Amygdala (tissue), 56 donors: ENCODE results near the gene UTS2R.
"Not testable (repeated sequence)": the region's sequence is repeated elsewhere in the genome, so short reads cannot be mapped to it uniquely, and the experiment has no call there.

ENCODE experiments used
- DNase-seq, 56 donors: peaks; one replicate each; lab custom pipeline; 2025; lab: John Stamatoyannopoulos, UW

The UTS2R gene

DNA sequence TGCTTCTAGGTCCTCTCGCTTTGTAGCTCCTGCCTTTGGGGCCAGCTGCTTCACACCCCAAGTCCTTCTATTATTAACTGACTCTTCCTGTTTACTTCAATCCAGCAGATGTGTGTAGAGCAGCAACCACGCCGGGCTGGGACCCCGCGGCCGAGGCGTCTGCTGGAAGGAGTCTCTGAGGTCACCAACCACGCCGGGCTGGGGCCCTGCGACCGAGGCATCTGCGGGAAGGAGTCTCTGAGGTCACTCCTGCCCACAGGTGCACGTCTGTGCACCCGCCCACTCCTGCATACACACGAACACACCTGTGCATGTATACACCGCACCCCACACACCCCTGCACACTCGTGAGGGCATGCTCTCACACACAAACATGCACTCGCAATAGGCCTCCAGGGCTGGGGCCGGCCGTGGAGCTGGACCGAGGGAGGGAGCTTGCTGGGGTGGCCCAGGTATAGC is 20.3 kb upstream of the UTS2R start:
- no peak for DNase-seq

DNA sequence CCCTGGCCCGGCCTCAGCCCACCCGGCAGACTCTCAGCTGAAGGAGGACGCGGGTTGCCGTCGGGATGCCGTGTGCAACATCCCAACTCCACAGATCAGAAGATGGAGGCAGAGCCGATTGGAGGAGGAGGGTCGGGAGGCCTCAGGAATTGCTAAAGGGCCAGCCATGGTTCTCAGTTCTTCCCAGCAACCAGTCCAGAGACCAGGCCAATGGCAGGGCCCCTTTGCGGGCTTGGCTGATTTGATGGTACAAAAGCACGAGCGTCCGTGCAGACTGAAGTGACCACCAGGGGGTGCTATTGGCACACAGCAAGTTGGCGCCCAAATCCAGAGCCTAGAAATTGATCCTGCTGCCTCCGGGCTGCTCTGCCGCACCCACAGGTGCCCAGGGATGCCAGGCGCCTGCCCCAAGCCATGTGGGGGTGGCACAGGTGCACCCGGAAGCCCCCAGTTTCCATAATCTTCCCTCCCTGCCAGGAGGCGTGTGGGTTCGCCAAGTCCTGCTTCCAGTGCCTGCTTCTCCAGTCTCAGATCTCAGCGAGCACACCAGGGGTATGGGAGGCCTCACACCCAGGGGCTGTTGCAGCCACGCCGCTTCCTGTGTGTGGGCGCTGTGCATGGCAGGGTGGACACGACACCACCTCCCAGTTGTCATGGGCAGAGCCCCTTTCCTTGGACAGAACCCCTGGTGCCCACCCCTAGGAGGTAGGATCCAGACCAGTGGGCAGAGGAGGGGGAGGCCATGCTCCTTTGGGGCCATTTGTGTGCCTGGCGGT is 19.7 kb upstream of the UTS2R start:
- DNase-seq: peak in 54 of 56 donors; percentile 5 to 90 (median 57)

GRCh38 chr17:82353484-82353883 is 18.1 kb upstream of the UTS2R start:
- no peak for DNase-seq

DNA sequence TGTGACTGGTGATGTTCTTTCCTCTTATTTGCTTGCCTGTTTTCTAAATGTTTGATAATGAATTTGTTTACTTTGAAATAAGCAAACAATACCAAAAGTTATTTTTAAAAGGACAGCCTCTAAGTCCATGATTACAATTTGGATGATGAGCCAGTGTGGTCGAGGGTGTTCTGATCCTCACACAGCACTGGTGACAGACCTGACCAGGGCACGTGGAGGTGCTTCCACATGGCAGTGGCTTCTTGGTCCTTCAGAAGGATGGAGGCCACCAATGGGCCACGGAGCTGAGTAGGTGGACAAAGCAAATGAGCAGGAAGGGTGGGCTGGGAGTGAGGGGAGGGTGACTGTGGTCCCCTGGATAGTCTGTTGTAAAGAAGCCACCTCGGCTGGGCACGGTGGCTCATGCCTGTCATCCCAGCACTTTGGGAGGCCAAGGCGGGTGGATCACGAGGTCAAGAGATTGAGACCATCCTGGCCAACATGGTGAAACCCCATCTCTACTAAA is 16.7 kb upstream of the UTS2R start:
- DNase-seq: no peak

GRCh38 chr17:82355770-82356427 is 15.7 kb upstream of the UTS2R start:
- DNase-seq: no peak

- DNase-seq: no peak
These were observed 14.7 kb upstream of the UTS2R start for GRCh38 chr17:82356845-82357355.

DNA sequence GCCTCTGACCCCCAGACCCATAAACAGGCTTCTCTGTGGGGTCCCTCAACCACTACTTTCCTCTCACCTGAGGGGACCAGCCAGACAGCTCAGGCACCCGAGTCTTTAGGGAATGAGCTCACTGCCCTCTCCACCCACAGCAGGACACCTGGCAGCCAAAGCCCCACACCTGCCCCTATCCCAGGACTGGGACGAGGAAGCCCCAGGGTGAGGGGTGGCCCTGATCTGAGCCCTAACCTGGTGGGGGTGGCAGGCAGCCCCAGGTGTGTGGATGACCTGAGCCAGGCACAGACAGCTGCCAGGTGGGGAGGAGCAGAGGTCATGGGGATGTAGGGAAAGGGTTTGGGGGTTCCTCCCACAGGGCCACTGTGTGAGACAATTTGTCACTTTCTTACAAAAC is 14.2 kb upstream of the UTS2R start:
- DNase-seq: no peak

GRCh38 chr17:82358465-82359350 is 12.9 kb upstream of the UTS2R start, which contains the start of gene TEX19:
Gene TEX19 (plus strand): TSS chr17:82359247. CDS start chr17:82362151, 2,904 bp downstream.
- DNase-seq: no peak

DNA sequence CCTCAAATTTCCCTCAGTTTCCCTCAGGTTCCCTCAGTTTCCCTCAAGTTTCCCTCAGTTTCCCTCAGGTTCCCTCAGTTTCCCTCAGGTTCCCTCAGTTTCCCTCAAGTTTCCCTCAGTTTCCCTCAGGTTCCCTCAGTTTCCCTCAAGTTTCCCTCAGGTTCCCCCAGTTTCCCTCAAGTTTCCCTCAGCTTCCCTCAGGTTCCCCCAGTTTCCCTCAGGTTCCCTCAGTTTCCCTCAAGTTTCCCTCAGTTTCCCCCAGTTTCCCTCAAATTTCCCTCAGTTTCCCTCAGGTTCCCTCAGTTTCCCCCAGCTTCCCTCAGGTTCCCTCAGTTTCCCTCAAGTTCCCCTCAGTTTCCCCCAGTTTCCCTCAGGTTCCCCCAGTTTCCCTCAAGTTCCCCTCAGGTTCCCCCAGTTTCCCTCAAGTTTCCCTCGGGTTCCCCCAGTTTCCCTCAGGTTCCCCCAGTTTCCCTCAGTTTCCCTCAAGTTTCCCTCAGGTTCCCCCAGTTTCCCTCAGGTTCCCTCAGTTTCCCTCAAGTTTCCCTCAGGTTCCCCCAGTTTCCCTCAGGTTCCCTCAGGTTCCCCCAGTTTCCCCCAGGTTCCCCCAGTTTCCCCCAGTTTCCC is 12.0 kb upstream of the UTS2R start:
- not testable (repeated sequence) for DNase-seq

DNA sequence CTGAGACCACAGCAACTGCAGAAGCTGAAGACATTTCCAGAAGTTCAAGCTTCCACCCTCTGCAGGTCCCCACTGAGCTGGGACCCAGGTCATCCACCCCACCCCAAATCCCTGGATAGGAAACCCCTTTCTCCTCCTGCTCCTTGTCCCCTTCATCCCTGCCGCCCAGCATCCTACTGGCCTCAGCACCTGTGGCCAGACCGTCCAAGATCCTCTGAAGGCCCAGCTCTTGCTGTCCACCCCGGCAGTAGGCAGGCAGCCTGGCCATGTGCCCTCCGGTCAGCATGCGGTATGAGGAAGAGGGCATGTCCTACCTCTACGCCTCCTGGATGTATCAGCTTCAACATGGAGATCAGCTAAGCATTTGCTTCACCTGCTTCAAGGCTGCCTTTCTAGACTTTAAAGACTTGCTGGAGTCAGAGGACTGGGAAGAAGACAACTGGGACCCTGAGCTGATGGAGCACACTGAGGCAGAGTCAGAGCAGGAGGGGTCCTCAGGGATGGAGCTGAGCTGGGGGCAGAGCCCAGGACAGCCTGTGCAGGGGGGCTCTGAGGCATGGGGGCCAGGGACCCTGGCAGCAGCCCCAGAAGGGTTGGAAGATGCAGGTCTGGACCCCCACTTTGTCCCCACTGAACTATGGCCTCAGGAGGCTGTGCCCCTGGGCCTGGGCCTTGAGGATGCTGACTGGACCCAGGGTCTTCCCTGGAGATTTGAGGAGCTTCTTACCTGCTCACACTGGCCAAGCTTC is 9.5 kb upstream of the UTS2R start:
- no peak for DNase-seq

GRCh38 chr17:82365606-82366295 is 5.8 kb upstream of the UTS2R start:
- DNase-seq: no peak

DNA sequence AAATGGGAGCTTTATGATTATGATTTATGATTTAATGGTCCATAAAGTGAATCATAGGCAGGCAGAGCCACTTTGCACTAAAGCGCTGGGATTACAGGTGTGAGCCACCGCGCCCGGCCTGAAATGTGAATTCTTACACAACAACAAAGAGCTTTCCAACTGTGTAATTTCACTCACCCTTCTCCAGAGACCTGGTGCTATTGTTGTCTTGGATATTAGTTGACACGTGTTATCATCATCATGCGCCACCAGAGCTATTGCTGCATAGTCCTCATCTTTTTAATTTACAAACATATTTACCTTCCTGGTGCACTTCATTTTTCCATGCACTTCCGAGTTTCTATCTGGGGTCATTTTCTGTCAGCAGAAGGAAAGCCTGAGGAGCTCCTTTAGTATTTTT is 4.8 kb upstream of the UTS2R start:
- no peak for DNase-seq

- no peak for DNase-seq
These were observed 3.6 kb upstream of the UTS2R start for GRCh38 chr17:82367724-82368524.

DNA sequence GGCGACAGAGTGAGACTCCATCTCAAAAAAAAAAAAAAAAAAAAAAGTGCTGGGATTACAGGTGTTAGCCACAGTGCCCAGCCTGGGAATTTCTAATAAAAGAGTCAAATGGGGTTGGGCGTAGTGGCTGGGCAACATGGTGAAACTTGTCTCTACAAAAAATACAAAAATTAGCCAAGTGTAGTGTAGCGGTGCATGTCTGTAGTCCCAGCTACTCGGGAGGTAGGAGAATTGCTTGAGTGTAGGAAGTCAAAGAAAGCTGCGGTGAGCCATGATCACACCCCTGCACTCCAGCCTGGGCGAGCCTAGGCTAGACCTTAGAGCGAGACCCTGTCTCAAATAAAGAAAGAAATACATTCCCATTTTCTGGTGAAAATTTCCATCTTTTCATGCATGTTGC is 2.4 kb upstream of the UTS2R start:
- no peak for DNase-seq

- no peak for DNase-seq
These were observed 863 bp upstream of the UTS2R start for GRCh38 chr17:82370471-82371332.

- no peak for DNase-seq
These were observed 895 bp downstream of the UTS2R start for GRCh38 chr17:82372249-82373071.
